ENCODE data around the gene UGT8.
A peak's percentile ranks its signal among the peaks of the same experiment; 100 is the strongest.
"Not testable (repeated sequence)": the region's sequence is repeated elsewhere in the genome, so short reads cannot be mapped to it uniquely, and the experiment has no call there.

Gene UGT8

GRCh38 chr4:114659386-114660008 is 60.9 kb downstream of the UGT8 start:
- no peaks in the 10 kb centered on the region for H3K9me3 ChIP-seq (ENCODE audit: control insufficient read depth, low read length)
- no peaks in the 10 kb centered on the region for H3K4me1 ChIP-seq

GRCh38 chr4:114663083-114663482 is 64.5 kb downstream of the UGT8 start:
- no peak overlapping the region for H3K9ac ChIP-seq
- no peak overlapping the region for H3K4me2 ChIP-seq (ENCODE audit: low read length)
- no peak overlapping the region for H3K27ac ChIP-seq
- no peak overlapping the region for H3K4me3 ChIP-seq (ENCODE audit: low read depth, low read length)
- H3K36me3 ChIP-seq (ENCODE audit: control insufficient read depth, insufficient read depth, low read length), result no peaks in the 10 kb centered on the region
- no peaks in the 10 kb centered on the region for H3K9me3 ChIP-seq (ENCODE audit: control insufficient read depth, low read length)
- no peak overlapping the region for H2AFZ ChIP-seq
- H3K27me3 ChIP-seq (ENCODE audit: control insufficient read depth, insufficient read depth, low read length), result no peaks in the 10 kb centered on the region
- TF ChIP-seq CTCF (IDR thresholded peaks at IDR 0.05), result no peak
- no peaks in the 10 kb centered on the region for H3K79me2 ChIP-seq
- H3K4me1 ChIP-seq, result no peaks in the 10 kb centered on the region

More at GRCh38 chr4:114659386-114660008, 60.9 kb downstream of the UGT8 start:
- Histone ChIP-seq H3K27ac (no peak overlapping the region), H3K9ac (no peak overlapping the region), H3K79me2 (no peaks in the 10 kb centered on the region), H3K4me3 (ENCODE audit: low read depth, low read length) (no peak overlapping the region), H2AFZ (no peak overlapping the region), H3K27me3 (ENCODE audit: control insufficient read depth, insufficient read depth, low read length) (no peaks in the 10 kb centered on the region), H3K4me2 (ENCODE audit: low read length) (no peak overlapping the region), H3K36me3 (ENCODE audit: control insufficient read depth, insufficient read depth, low read length) (no peaks in the 10 kb centered on the region)
- TF ChIP-seq CTCF (IDR thresholded peaks at IDR 0.05), result peak; percentile 63

- Histone ChIP-seq H3K9ac (no peak overlapping the region), H3K4me3 (ENCODE audit: low read depth, low read length) (no peak overlapping the region), H3K27ac (no peak overlapping the region), H3K27me3 (ENCODE audit: control insufficient read depth, insufficient read depth, low read length) (no peaks in the 10 kb centered on the region), H2AFZ (no peak overlapping the region), H3K4me2 (ENCODE audit: low read length) (no peak overlapping the region), H3K79me2 (no peaks in the 10 kb centered on the region), H3K9me3 (ENCODE audit: control insufficient read depth, low read length) (no peaks in the 10 kb centered on the region), H3K36me3 (ENCODE audit: control insufficient read depth, insufficient read depth, low read length) (no peaks in the 10 kb centered on the region), H3K4me1 (no peaks in the 10 kb centered on the region)
- TF ChIP-seq CTCF (IDR thresholded peaks at IDR 0.05), result no peak
Observed at GRCh38 chr4:114668577-114668976, 70.0 kb downstream of the UGT8 start.

GRCh38 chr4:114670733-114671132 is 72.1 kb downstream of the UGT8 start:
- H3K4me2 ChIP-seq (ENCODE audit: low read length); H3K9me3 ChIP-seq (ENCODE audit: control insufficient read depth, low read length); H3K79me2 ChIP-seq; H3K36me3 ChIP-seq (ENCODE audit: control insufficient read depth, insufficient read depth, low read length); H3K4me3 ChIP-seq (ENCODE audit: low read depth, low read length); H2AFZ ChIP-seq; H3K4me1 ChIP-seq; H3K27ac ChIP-seq; H3K9ac ChIP-seq; H3K27me3 ChIP-seq (ENCODE audit: control insufficient read depth, insufficient read depth, low read length): not testable (repeated sequence)

- Histone ChIP-seq H3K79me2 (no peaks in the 10 kb centered on the region), H3K9me3 (ENCODE audit: control insufficient read depth, low read length) (no peaks in the 10 kb centered on the region), H2AFZ (no peak overlapping the region), H3K9ac (no peak overlapping the region), H3K4me2 (ENCODE audit: low read length) (no peak overlapping the region), H3K27me3 (ENCODE audit: control insufficient read depth, insufficient read depth, low read length) (no peaks in the 10 kb centered on the region), H3K4me3 (ENCODE audit: low read depth, low read length) (no peak overlapping the region), H3K36me3 (ENCODE audit: control insufficient read depth, insufficient read depth, low read length) (no peaks in the 10 kb centered on the region), H3K4me1 (no peaks in the 10 kb centered on the region), H3K27ac (no peak overlapping the region)
- no peak for TF ChIP-seq CTCF (IDR thresholded peaks at IDR 0.05)
Observed at GRCh38 chr4:114673306-114673705, 74.7 kb downstream of the UGT8 start.

Data from parathyroid adenoma (tissue), 2 donors.